Measurements from ENCODE around the gene ZBTB20. TPM values are rescaled to one million over a fixed set of nuclear protein-coding genes. Genes with fewer than 3 reads are reported as not detected.

Gene ZBTB20
- total RNA-seq, 1 donor from 2014 or later, result 66.4 TPM

DNA sequence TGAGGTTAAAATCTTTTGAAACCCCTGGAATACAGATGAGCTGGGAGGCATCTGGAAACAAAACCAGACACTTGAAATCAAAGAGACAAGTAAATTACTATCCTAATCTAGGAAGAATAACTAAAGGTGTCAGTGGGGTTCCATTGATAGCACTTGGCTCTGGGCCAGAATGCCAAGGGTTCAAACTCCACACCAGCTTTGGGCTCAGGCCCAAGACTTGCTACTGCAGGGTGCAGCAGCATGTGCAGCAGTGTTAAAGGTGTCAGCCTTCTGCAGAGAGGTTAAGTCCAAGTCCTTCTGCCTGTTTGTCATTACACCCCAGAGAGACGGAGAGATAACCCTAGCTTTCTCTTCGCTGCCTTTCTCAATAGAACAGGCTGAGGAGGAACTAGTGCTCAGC, 579.3 kb downstream of the ZBTB20 start:
- TF ChIP-seq, protein P1, sequence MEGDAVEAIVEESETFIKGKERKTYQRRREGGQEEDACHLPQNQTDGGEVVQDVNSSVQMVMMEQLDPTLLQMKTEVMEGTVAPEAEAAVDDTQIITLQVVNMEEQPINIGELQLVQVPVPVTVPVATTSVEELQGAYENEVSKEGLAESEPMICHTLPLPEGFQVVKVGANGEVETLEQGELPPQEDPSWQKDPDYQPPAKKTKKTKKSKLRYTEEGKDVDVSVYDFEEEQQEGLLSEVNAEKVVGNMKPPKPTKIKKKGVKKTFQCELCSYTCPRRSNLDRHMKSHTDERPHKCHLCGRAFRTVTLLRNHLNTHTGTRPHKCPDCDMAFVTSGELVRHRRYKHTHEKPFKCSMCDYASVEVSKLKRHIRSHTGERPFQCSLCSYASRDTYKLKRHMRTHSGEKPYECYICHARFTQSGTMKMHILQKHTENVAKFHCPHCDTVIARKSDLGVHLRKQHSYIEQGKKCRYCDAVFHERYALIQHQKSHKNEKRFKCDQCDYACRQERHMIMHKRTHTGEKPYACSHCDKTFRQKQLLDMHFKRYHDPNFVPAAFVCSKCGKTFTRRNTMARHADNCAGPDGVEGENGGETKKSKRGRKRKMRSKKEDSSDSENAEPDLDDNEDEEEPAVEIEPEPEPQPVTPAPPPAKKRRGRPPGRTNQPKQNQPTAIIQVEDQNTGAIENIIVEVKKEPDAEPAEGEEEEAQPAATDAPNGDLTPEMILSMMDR (IDR thresholded peaks at IDR 0.05), result no peak
- intact Hi-C loops (cut with DNase I), result no loop called here
- no peak overlapping the region for H3K4me3 ChIP-seq

DNA sequence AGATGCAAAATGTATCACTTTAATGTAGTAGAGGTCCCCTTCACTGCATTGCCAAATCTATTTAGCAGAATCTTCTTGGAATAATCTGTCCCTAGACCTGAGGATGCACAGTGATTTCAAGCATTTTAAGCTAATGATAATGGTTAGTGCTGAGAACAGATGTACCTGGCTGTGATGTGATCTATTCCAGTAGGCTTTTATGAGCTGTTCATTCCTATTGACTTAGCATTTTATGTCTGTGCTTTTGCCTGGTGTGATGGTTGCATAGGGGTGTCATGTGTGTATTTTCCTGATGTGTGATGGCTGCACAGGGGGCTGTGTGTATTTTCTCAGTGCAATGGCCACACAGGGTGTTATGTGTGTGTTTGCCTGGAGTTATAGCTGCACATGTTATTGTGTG, 580.3 kb downstream of the ZBTB20 start:
- intact Hi-C loops (cut with DNase I), result no loop called here
- Histone ChIP-seq H3K27me3 (ENCODE audit: low read depth) (no peaks in the 10 kb centered on the region), H3K4me1 (peaks cover 5% of the 10 kb centered on the region), H3K36me3 (no peaks in the 10 kb centered on the region), H3K27ac (no peak overlapping the region), H3K4me3 (no peak overlapping the region), H3K9me3 (no peaks in the 10 kb centered on the region)
- ATAC-seq (no peak), DNase-seq (no peak)
- TF ChIP-seq, protein P1 (IDR thresholded peaks at IDR 0.05), result no peak

More for the DNA sequence above, 579.3 kb downstream of the ZBTB20 start:
- Histone ChIP-seq H3K9me3 (no peaks in the 10 kb centered on the region), H3K27me3 (ENCODE audit: low read depth) (no peaks in the 10 kb centered on the region), H3K27ac (no peak overlapping the region), H3K36me3 (no peaks in the 10 kb centered on the region), H3K4me1 (peaks cover 7% of the 10 kb centered on the region)
- DNase-seq (no peak), ATAC-seq (no peak)

DNA sequence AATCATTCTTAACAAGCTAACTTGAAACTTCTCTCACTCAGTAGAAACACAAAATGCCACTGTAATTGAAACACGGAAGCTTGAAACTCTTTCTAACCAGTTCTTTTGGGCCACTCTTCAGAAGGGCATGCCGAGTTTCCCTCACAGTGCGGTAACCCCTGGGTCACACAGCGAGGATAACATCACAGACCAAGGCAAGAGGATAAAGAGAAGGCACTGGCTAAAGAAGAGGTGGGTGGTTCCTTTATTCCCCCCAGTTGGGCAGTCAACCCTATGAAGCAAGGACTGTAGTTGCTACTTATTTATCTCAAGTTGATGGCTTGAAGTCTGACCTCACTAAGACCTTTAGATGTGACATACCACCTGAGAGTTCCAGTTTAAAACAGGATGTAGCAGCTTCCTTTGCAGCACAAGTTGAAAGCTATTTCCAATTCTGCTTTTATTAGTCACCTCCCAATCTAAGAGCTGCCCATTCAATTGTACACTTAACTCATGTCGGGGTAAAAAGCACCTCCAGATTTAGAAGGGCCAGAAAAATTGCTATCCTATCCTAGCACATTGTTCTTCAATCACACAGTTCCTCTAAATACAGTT, 580.8 kb downstream of the ZBTB20 start:
- H3K4me3 ChIP-seq, result no peak overlapping the region
- TF ChIP-seq, protein P1 (IDR thresholded peaks at IDR 0.05), result no peak
- no peak for DNase-seq
- H3K9me3 ChIP-seq, result no peaks in the 10 kb centered on the region
- no peak overlapping the region for H3K27ac ChIP-seq
- no peaks in the 10 kb centered on the region for H3K36me3 ChIP-seq
- H3K27me3 ChIP-seq (ENCODE audit: low read depth), result no peaks in the 10 kb centered on the region
- H3K4me1 ChIP-seq, result peaks cover under 1% of the 10 kb centered on the region
- intact Hi-C loops (cut with DNase I), result no loop called here
- no peak for ATAC-seq

DNA sequence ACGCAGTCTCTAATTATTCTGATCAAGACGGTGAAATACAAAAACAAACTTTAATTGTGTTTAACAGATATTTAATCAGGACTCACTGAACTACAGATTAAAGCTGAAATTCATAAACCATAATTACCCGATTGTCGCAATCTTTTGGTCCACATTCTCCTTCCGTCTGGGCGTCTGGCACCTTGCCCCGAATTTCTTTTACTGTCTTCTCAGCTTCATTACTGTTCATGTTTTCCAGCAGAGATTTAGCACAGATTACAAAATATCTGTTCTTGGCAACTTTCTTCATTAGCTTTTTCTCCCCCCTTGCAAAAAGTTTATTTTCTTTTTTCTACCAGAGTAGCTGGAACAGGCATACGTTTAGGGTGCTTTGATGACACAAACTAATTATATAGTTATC, 581.9 kb downstream of the ZBTB20 start:
- H3K27me3 ChIP-seq (ENCODE audit: low read depth), result no peaks in the 10 kb centered on the region
- no peaks in the 10 kb centered on the region for H3K4me1 ChIP-seq
- H3K36me3 ChIP-seq, result no peaks in the 10 kb centered on the region
- no peak overlapping the region for H3K4me3 ChIP-seq
- H3K9me3 ChIP-seq, result no peaks in the 10 kb centered on the region
- H3K27ac ChIP-seq, result no peak overlapping the region
- ATAC-seq, result no peak
- DNase-seq, result no peak
- intact Hi-C loops (cut with DNase I), result no loop called here
- TF ChIP-seq, protein P1 (IDR thresholded peaks at IDR 0.05), result no peak

DNA sequence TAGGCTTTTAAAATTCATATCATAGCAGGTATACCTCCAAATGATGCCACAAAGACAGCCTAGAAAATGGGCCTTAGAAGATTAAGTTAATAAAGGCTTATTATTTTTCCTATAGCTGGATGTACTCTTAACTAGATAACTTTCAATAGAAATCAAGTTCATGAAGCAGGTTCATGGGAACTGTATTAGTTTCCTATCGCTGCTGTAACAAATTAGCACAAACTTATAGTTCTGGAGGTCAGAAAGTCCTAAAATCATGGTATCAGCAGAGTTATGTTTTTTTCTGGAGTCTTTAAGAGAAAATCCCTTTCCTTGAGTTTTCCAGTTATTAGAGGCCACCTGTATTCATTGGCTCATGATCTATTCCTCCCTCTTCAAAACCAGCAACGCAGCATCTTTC, 583.4 kb downstream of the ZBTB20 start:
- Histone ChIP-seq H3K36me3 (no peaks in the 10 kb centered on the region), H3K9me3 (no peaks in the 10 kb centered on the region), H3K27me3 (ENCODE audit: low read depth) (no peaks in the 10 kb centered on the region), H3K4me3 (no peak overlapping the region), H3K27ac (no peak overlapping the region), H3K4me1 (no peaks in the 10 kb centered on the region)
- TF ChIP-seq, protein P1 (IDR thresholded peaks at IDR 0.05), result no peak
- no peak for ATAC-seq
- intact Hi-C loops (cut with DNase I), result no loop called here
- no peak for DNase-seq
